ENCODE data around the gene KCNJ1.

- no peak for TF ChIP-seq CTCF (IDR thresholded peaks at IDR 0.05)
- TF ChIP-seq POLR2AphosphoS5 (IDR thresholded peaks at IDR 0.05), result no peak
- no peak for TF ChIP-seq POLR2A (IDR thresholded peaks at IDR 0.05; ENCODE audit: low read depth)
Measured at GRCh38 chr11:128884054-128884453, 17.0 kb upstream of the KCNJ1 start.
